Dedifferentiated amniotic fluid mesenchymal stem cell (primary cell): ENCODE measurements around the gene CFLAR.
A peak's percentile ranks its signal among the peaks of the same experiment; 100 is the strongest.
"Not testable (repeated sequence)": the region's sequence is repeated elsewhere in the genome, so short reads cannot be mapped to it uniquely, and the experiment has no call there.

Experiments
- DNase-seq: peaks from one replicate; pipeline ENCODE4 v3.0.0-alpha.2; 2016; ENCODE audit errors: extremely low spot score

CFLAR gene

GRCh38 chr2:201182650-201183364, 66.8 kb downstream of the CFLAR start, which contains the start of gene CASP10:
TSS of gene CASP10 (plus strand) at chr2:201183141. CDS start at chr2:201185778, 2,637 bp downstream.
- DNase-seq = no peak

- no peak for DNase-seq
Measured at GRCh38 chr2:201183365-201183727, 67.4 kb downstream of the CFLAR start.

GRCh38 chr2:201183835-201184234, 67.9 kb downstream of the CFLAR start:
- DNase-seq = not testable (repeated sequence)

- DNase-seq = not testable (repeated sequence)
Measured at GRCh38 chr2:201184248-201184647, 68.3 kb downstream of the CFLAR start.

GRCh38 chr2:201185863-201186262, 69.9 kb downstream of the CFLAR start:
- no peak for DNase-seq

GRCh38 chr2:201186982-201187381, 71.0 kb downstream of the CFLAR start:
- DNase-seq = no peak

- DNase-seq = no peak
Measured at GRCh38 chr2:201188449-201188848, 72.5 kb downstream of the CFLAR start.

- no peak for DNase-seq
Measured at GRCh38 chr2:201191132-201191875, 75.3 kb downstream of the CFLAR start.

GRCh38 chr2:201194097-201194496, 78.1 kb downstream of the CFLAR start:
- DNase-seq = no peak

GRCh38 chr2:201195331-201195730, 79.4 kb downstream of the CFLAR start:
- no peak for DNase-seq

- DNase-seq = no peak
Measured at GRCh38 chr2:201196003-201196402, 80.0 kb downstream of the CFLAR start.

- no peak for DNase-seq
Measured at GRCh38 chr2:201196803-201197202, 80.8 kb downstream of the CFLAR start.

GRCh38 chr2:201197781-201198180, 81.8 kb downstream of the CFLAR start:
- no peak for DNase-seq

- DNase-seq = no peak
Measured at GRCh38 chr2:201199847-201200246, 83.9 kb downstream of the CFLAR start.

GRCh38 chr2:201200345-201200744, 84.4 kb downstream of the CFLAR start:
- DNase-seq = no peak

- DNase-seq = no peak
Measured at GRCh38 chr2:201201371-201201770, 85.4 kb downstream of the CFLAR start.

- DNase-seq = peak; percentile 64
Measured at GRCh38 chr2:201203916-201204654, 88.1 kb downstream of the CFLAR start.

- DNase-seq = no peak
Measured at GRCh38 chr2:201204655-201205514, 88.9 kb downstream of the CFLAR start.

GRCh38 chr2:201205515-201205849, 89.5 kb downstream of the CFLAR start:
- DNase-seq = no peak

- no peak for DNase-seq
Measured at GRCh38 chr2:201208563-201209252, 92.7 kb downstream of the CFLAR start.

- no peak for DNase-seq
Measured at GRCh38 chr2:201215963-201216362, 100.0 kb downstream of the CFLAR start.
